Endothelial cell of umbilical vein (primary cell): ENCODE results near the gene IPO11. TPM values are rescaled to one million over a fixed set of nuclear protein-coding genes. Genes with fewer than 3 reads are reported as not detected.

Experiments
- BruUV-seq: library from RNA; stranded (reverse); fragments of 400-500 nt; replicated peaks from 2 replicates; lab custom pipeline; 2021; lab: Mats Ljungman, UMichigan
- CTCF ChIA-PET: fragments of 300-600, 350-600 bp; sonication (Branson Sonifier 250); formaldehyde crosslinking; loops from one replicate; lab custom pipeline; 2021; ENCODE audit warnings: antibody characterized with exemption, inconsistent platforms; lab: Charles Lee
- POLR2A ChIA-PET: fragments of 300-600, 350-600 bp; sonication (Branson Sonifier 250); formaldehyde crosslinking; loops from one replicate; lab custom pipeline; 2021; ENCODE audit warnings: antibody characterized with exemption, inconsistent platforms; lab: Charles Lee
- DNase-seq: peaks from one replicate; pipeline ENCODE4 v3.0.0-alpha.2; 2011; ENCODE audit warnings: low read depth, low spot score
- FAIRE-seq: peaks from 2 replicates; lab custom pipeline; 2011; peaks lifted over from hg19 to GRCh38; lab: Jason Lieb, UNC
- H2AFZ ChIP-seq: 2 replicates; pipeline ENCODE4 v1.6.0; 2012; ENCODE audit warnings: low read depth, low read length, control low read depth, inconsistent platforms
- H3K27ac ChIP-seq: 2 replicates; pipeline ENCODE4 v1.5.1; 2011; ENCODE audit warnings: low read depth, mild to moderate bottlenecking, control low read depth, low read length, moderate library complexity; ENCODE audit not compliant: insufficient read depth
- H3K27me3 ChIP-seq, 2 experiments: 2 replicates each; pipeline versions ENCODE4 v1.6.0 to v1.6.1; 2011; ENCODE audit warnings: low read length in 2 of 2, mixed read lengths in 1 of 2; ENCODE audit not compliant: control insufficient read depth in 2 of 2, insufficient read depth in 2 of 2
- H3K36me3 ChIP-seq, 2 experiments: 2 replicates in 1 of 2; 3 replicates in 1 of 2; pipeline ENCODE4 v1.5.1; 2011; ENCODE audit warnings: low read length in 2 of 2, mild to moderate bottlenecking in 1 of 2, moderate library complexity in 1 of 2; ENCODE audit not compliant: control insufficient read depth in 2 of 2, insufficient read depth in 2 of 2; ENCODE audit errors: extremely low read depth in 1 of 2
- H3K4me1 ChIP-seq: 3 replicates; pipeline ENCODE4 v1.5.1; 2011; ENCODE audit warnings: mild to moderate bottlenecking, low read length; ENCODE audit not compliant: control insufficient read depth, insufficient read depth; ENCODE audit errors: extremely low read depth
- H3K4me2 ChIP-seq: 2 replicates; pipeline ENCODE4 v1.6.1; 2011; ENCODE audit warnings: low read length, control low read depth, mixed read lengths; ENCODE audit not compliant: insufficient read depth
- H3K4me3 ChIP-seq, 3 experiments: fragments of 200-600 bp in 1 of 3; sonication (generic), shearing (Covaris generic) in 1 of 3; replicated peaks in 1 of 3; 2 replicates each; pipeline ENCODE4 v1.5.1; 2011 to 2016; ENCODE audit warnings: control low read depth in 3 of 3, low read length in 3 of 3, mild to moderate bottlenecking in 2 of 3, inconsistent platforms in 1 of 3, low read depth in 1 of 3, moderate library complexity in 1 of 3; ENCODE audit not compliant: insufficient read depth in 1 of 3
- H3K79me2 ChIP-seq: 2 replicates; pipeline ENCODE4 v1.6.0; 2012; ENCODE audit warnings: low read length, inconsistent platforms; ENCODE audit not compliant: control insufficient read depth, insufficient read depth
- H3K9ac ChIP-seq: replicated peaks from 2 replicates; pipeline ENCODE3; 2011; ENCODE audit warnings: low read length, control low read depth; ENCODE audit not compliant: insufficient read depth; ENCODE audit errors: extremely low read depth
- H3K9me1 ChIP-seq: replicated peaks from 3 replicates; pipeline ENCODE4 v1.6.0; 2011; ENCODE audit warnings: mild to moderate bottlenecking, low read length; ENCODE audit not compliant: control insufficient read depth, insufficient read depth; ENCODE audit errors: extremely low read depth
- H3K9me3 ChIP-seq: replicated peaks from 2 replicates; pipeline ENCODE4 v1.5.1; 2012; ENCODE audit warnings: low read length, inconsistent platforms; ENCODE audit not compliant: control insufficient read depth, insufficient read depth
- H4K20me1 ChIP-seq: replicated peaks from 2 replicates; pipeline ENCODE3; 2011; ENCODE audit warnings: mild to moderate bottlenecking, low read length; ENCODE audit not compliant: control insufficient read depth, insufficient read depth; ENCODE audit errors: extremely low read depth
- CTCF ChIP-seq, 2 donors: IDR thresholded peaks; 1 replicate in 1 of 2; 2 replicates in 1 of 2; pipeline ENCODE4 v1.5.1; 2011; ENCODE audit warnings: low read length in 2 of 2, mild to moderate bottlenecking in 2 of 2, moderate library complexity in 2 of 2, control low read depth in 1 of 2, inconsistent platforms in 1 of 2, low read depth in 1 of 2; ENCODE audit not compliant: insufficient read depth in 1 of 2; ENCODE audit errors: extremely low read depth in 1 of 2
- EZH2 ChIP-seq: IDR thresholded peaks from 2 replicates; pipeline ENCODE4 v1.6.1; 2012; ENCODE audit warnings: borderline replicate concordance, low read depth, mild to moderate bottlenecking, moderate library complexity, low read length, inconsistent platforms; ENCODE audit not compliant: severe bottlenecking
- FOS ChIP-seq: IDR thresholded peaks from 2 replicates; pipeline ENCODE4 v1.6.1; 2011; ENCODE audit warnings: mild to moderate bottlenecking, low read length, moderate library complexity, borderline replicate concordance; ENCODE audit not compliant: insufficient read depth
- GATA2 ChIP-seq: IDR thresholded peaks from 2 replicates; pipeline ENCODE4 v1.7.0; 2011; ENCODE audit warnings: low read depth, mild to moderate bottlenecking, moderate library complexity, mixed read lengths, low read length; ENCODE audit not compliant: insufficient read length, insufficient read depth
- JUN ChIP-seq: IDR thresholded peaks from 2 replicates; pipeline ENCODE4 v1.6.1; 2011; ENCODE audit warnings: borderline replicate concordance, low read depth; ENCODE audit not compliant: insufficient read length, insufficient read depth
- MAX ChIP-seq: IDR thresholded peaks from 2 replicates; pipeline ENCODE4 v1.6.1; 2011; ENCODE audit not compliant: insufficient read depth, insufficient read length
- MYC ChIP-seq: IDR thresholded peaks from one replicate; pipeline ENCODE4 v1.6.1; 2011; ENCODE audit warnings: mild to moderate bottlenecking, low read depth, low read length
- POLR2A ChIP-seq: IDR thresholded peaks from 2 replicates; pipeline ENCODE4 v1.6.1; 2012; ENCODE audit warnings: low read depth, mild to moderate bottlenecking, control low read depth, low read length
- POLR2AphosphoS5 ChIP-seq: IDR thresholded peaks from 2 replicates; pipeline ENCODE4 v1.6.1; 2012; ENCODE audit warnings: low read depth, mild to moderate bottlenecking, control low read depth, low read length, moderate library complexity; ENCODE audit not compliant: insufficient read depth
- dilution Hi-C: fragments of 300-500 bp; cut with MboI; formaldehyde crosslinking; loops from one replicate; pipeline ENCODE4 v1.15.0; 2019; ENCODE audit warnings: low sequenced_read_pairs; ENCODE audit not compliant: extremely low pct_ligation_motif_present
- intact Hi-C: fragments of 100-400 bp; cut with micrococcal nuclease; formaldehyde crosslinking; loops from one replicate; pipeline ENCODE4 v1.10.0; 2022
- polyA plus RNA-seq, 4 experiments: library from polyadenylated mRNA; depleted of rRNA in 3 of 4; stranded (reverse) in 3 of 4; unstranded in 1 of 4; fragments of >200 nt; gene quantifications; 2 replicates each; pipeline versions ENCODE4 v1.2.1 to v1.2.3, GENCODE V29; 2011 to 2012; ENCODE audit warnings: missing spikeins in 1 of 4
- total RNA-seq: library from RNA; stranded (reverse); gene quantifications from 2 replicates; pipeline ENCODE4 v1.2.3, GENCODE V29; 2021

The IPO11 gene
- total and polyA plus RNA-seq, 2 donors (not counting 3 experiments of a cell fraction or from before 2014, with no cell fraction given): 38.5 to 80.9 TPM

- Histone ChIP-seq H3K9me1 (no peaks in the 10 kb centered on the region), H3K9ac (no peak overlapping the region), H3K4me2 (no peak overlapping the region), H3K27me3 (no peaks in the 10 kb centered on the region), H3K36me3 (peaks cover 0 to 4% of the 10 kb centered on the region in 2 experiments), H3K4me1 (no peaks in the 10 kb centered on the region), H3K9me3 (no peaks in the 10 kb centered on the region), H2AFZ (no peak overlapping the region), H3K79me2 (no peaks in the 10 kb centered on the region), H3K4me3 (no peak overlapping the region), H3K27ac (no peak overlapping the region), H4K20me1 (no peaks in the 10 kb centered on the region)
- no TSS peak for BruUV-seq
- DNase-seq (no peak), FAIRE-seq (no peak)
- dilution Hi-C loops: no loop called here
- ChIA-PET POLR2A (no interaction called here), CTCF (interaction anchor here (2.2 kb wide), 1 partner anchor 182 kb away, joined by 15 read pairs; no protein-coding TSS in a partner anchor)
- TF ChIP-seq POLR2A: no peak
- no peak for TF ChIP-seq MAX
- TF ChIP-seq CTCF (IDR thresholded peaks at IDR 0.05; ENCODE audit: extremely low read depth in 1 of 2, insufficient read depth in 1 of 2, low read depth in 1 of 2, low read length in 2 of 2): no peak
- TF ChIP-seq MYC: no peak
- no peak for TF ChIP-seq GATA2
- TF ChIP-seq POLR2AphosphoS5: no peak
- no peak for TF ChIP-seq FOS
- no peak for TF ChIP-seq EZH2
- no peak for TF ChIP-seq JUN
- intact Hi-C loops: no loop called here
Measured at GRCh38 chr5:62642468-62642867, 229.9 kb downstream of the IPO11 start.
